Measurements from ENCODE around the gene IL34.
"Not testable (repeated sequence)": the region's sequence is repeated elsewhere in the genome, so short reads cannot be mapped to it uniquely, and the experiment has no call there.

The IL34 gene

DNA sequence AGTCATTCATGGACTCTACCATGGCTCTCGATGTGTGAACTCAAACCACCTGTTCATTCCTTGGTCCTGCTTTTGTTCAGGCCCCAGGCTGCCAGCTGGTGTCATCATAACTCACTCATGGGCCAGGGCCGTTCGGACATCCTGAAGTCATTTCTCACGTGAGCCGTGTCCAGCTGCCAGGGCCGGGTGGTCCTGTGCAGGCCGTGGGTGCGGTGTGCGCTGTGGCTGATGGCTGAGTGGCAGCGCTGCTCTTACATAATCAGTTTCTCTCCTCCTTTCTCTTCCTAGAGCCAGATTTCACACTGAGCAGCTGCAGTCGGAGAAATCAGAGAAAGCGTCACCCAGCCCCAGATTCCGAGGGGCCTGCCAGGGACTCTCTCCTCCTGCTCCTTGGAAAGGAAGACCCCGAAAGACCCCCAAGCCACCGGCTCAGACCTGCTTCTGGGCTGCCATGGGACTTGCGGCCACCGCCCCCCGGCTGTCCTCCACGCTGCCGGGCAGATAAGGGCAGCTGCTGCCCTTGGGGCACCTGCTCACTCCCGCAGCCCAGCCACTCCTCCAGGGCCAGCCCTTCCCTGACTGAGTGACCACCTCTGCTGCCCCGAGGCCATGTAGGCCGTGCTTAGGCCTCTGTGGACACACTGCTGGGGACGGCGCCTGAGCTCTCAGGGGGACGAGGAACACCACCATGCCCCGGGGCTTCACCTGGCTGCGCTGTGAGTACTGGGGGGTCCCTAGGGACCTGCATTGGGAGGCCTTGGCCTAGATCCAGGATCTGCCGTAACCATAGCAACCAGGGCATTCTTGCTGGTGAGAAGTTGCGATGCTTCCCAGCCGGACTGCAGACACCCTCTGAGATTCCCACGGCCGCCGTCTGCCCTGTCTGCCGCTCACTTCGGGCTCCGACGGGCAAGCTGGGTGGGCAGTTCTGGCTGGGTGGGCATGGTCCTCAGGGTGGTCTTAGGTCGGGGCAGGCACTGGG is at the start of gene IL34:
Gene IL34, plus strand, starts transcription at position 300 of the 982 bp plus-strand sequence. Its CDS starts 389 bp downstream, at position 689.
- DNase-seq: peak; percentile 18

- no peak for DNase-seq
These were observed 49.1 kb upstream of the IL34 start for GRCh38 chr16:70597135-70597835.

DNA sequence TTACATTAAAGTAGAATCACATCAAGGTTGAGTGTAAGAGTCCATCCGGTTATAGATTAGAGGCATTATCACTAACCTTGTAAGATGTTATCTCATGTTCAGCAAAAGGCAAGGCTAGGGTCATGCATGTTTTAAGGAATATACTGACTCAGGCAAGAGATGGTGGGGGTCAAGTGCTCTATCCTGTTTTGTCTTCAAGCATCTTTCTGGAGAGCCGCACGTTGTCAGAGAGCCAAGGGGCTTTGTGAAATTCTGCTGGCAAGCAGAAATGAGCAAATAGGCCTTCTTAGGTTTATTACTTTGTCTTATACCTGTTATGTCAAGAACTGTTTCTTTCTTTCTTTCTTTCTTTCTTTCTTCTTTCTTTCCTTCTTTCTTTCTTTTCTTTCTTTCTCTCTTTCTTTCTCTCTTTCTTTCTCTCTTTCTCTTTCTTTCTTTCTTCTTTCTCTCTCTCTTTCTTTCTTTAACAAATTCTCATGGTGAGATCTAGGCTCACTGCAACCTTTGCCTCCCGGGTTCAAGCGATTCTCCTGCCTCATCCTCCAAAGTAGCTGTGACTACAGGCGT is 47.3 kb upstream of the IL34 start:
- DNase-seq: no peak

- DNase-seq: no peak
These were observed 45.6 kb upstream of the IL34 start for GRCh38 chr16:70600730-70601129.

DNA sequence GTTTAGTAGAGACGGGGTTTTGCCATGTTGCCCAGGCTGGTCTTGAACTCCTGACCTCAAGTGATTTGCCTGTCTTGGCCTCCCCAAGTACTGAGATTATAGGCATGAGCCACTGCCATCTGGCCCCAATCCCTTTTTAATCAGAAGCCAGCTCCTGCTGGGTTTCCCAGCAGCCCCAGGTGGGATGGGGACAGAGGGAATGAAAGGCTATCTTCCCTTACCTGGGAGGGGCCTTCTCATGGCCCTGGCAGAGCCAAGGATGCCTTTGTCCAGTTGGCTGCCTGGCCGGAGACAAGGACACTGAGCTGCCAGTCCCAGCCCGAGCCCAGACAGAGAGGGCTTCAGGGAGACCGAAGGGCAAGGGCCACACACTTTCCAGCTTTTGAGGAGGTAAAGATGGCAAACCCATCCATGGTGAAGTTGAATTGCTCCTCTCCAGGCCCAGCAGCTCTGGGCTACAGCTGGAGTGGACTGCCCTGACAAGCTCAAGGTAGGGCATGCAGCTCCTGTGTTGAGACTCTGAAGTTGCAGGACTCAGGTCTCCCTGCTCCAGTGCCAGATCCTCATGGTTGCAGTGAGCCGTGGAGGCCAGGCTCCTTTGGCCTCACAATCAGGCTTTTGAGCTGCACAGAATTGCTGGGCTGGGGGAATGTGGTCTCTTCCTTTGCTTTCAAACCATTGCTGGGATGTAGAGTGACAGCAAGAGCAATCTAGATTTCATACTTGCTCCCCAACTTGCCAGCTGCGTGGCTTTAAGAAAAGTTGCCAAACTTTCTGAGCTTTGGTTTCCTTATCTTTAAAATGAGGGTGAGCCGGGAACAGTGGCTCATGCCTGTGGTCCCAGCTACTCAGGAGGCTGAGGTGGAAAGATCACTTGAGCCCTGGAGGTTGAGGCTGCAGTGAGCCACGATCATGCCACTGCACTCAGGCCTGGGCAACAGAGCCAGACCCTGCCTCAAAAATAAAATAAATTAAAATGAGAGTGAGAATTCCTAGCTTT is 44.5 kb upstream of the IL34 start:
- DNase-seq: no peak

DNA sequence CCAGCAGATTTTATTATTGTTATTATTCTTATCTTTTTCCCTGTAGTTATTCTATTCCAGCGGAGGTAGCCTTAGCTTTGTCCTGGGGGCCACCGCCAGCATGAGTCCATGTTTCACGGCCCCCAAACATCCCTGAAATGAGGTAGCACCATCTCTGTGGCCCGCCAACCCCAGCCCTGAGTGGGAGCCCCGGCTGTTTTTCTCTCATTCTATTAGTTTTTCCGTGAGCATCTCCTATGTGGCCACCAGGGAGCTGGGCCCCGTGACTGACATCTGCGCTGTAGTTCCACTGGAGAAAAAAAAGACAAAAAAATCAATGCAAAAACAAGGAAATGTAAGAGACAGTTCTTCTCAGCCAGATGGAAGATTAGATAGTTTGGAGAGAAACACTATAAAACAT is 43.5 kb upstream of the IL34 start:
- DNase-seq: no peak

DNA sequence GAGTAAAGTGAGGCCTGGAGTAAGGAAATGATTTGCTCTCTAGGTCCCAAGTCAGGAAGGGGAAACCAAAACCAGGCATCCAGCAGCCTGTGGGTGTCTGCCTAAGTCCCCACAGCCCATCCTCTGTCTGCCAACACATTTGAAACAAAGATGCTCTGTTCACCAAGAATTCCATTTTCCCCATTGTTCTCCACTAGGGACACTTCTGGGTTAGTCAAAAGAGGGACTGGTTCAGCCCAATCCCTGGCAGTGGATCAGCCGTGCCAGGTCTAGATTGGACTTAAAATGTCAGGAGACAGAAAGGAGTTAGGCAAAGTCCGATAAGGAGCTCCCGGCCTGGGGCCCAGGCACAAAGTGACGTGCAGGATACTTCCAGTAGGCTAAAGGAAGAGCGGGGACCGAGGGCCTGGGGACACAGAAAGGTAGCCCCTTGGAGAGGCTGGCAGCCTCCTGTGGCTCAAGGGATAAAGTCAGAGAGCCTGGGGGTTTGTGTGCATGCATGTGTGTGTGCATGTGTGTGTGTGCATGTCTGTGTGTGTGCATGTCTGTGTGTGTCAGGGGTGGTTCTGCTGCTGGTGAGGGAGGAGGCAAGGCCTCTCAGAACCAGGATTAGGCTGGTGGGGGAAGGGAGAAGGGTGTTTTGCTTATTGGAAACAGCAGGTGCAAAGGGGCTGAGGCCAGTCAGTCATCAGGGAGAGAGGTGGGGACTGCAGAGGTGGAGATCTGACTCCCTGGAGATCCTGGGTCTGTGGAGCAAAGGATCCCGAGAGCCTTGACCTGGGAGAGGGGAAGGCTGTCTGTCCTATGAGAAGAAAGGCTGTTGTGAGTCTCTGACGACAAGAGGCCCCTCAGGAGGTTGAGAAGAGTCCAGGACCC is 41.7 kb upstream of the IL34 start:
- DNase-seq: no peak

- no peak for DNase-seq
These were observed 41.1 kb upstream of the IL34 start for GRCh38 chr16:70605283-70605657.

GRCh38 chr16:70608521-70608920 is 37.8 kb upstream of the IL34 start:
- no peak for DNase-seq

GRCh38 chr16:70610273-70611223 is 35.8 kb upstream of the IL34 start:
- no peak for DNase-seq

GRCh38 chr16:70611224-70611598 is 35.1 kb upstream of the IL34 start:
- no peak for DNase-seq

- DNase-seq: no peak
These were observed 34.5 kb upstream of the IL34 start for GRCh38 chr16:70611785-70612303.

DNA sequence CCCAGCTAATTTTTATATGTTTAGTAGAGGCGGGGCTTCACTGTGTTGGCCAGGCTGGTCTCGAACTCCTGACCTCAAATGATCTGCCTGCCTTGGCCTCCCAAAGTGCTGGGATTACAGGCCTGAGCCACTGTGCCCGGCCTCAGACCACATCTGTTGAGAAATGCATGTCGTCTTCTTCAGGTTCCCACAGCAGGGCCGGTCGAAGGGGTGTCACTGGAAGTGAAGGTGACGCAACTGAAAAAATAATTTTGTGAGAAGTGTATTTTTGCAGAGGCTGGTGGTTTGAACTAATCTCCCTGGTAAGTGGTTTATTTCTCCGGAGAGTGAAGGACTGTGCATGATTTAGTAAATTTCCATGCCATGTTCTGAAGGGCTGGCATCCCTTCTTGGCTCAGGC is 33.4 kb upstream of the IL34 start:
- no peak for DNase-seq

DNA sequence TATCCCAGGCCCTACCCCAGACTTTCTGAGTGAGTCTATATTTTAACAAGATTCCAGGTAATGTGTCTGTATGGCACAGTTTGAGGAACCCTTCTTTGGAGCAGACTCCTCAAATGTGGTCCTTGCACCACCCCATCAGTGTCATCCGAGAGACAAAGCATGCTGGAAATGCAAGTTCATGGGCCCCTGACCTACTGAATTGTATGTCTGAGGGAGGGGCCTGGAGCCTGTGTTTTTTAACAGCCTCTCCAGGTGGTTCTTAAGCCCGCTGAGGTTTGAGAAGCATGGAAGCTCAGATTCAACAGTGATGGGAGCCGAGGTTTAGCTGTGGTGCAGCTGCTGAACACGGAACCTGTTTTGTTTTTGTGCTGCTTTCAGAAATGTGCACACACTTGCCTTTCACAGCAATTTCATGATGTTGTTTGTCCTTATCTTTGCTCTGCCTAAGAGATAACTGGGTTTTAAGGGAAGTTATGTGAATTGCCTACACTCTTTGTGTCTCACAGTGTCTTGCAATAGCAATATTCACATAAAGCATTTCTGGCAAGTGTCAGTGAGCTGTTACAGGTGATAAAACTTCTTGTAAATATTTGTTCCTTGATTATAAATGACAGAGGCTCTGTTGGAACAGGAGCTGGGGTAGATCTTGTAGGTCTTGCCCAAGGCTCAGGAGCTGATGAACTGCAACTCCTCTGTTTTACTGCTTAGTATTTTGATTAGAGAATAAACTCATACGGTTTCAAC is 32.0 kb upstream of the IL34 start:
- DNase-seq: no peak

GRCh38 chr16:70615945-70616344 is 30.4 kb upstream of the IL34 start:
- DNase-seq: no peak

- not testable (repeated sequence) for DNase-seq
These were observed 24.5 kb upstream of the IL34 start for GRCh38 chr16:70621864-70622263.

- DNase-seq: no peak
These were observed 18.7 kb upstream of the IL34 start for GRCh38 chr16:70627696-70628095.

DNA sequence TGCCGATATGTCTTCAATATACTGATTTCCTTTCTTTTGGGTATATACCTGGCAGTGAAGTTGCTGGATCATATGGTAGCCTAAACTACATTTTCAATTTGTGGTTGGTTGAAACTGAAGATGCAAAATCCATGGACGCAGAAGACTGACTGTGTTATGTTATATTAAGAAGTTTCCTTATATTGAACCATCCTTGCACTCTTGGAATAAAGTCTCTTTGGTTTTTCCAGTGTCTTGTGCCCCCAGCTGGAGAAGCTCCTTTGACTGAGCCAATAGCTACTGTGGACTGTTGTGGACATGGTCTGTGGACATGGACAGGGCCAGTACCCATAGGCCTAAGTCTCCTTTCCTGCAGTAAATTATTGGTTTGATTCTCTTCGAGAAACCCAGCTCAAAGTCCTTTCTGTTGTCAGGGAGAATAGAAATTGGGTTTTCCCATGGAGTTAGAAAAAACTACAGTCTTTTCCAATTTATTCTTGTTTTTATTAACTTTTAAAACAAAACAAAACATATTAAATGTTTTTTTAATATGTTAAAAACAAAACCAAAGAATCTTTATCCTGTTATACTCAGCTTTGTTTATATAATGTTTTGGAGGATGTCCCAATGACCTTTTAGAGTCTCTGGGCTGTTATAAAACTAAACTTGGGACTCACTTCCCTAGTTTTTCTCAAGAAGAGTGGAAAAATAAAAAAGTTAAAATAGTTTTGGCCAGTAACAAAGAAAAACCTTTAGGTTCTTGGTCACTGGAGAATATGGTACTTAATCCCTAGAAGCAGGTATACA is 15.2 kb upstream of the IL34 start:
- no peak for DNase-seq
